Breast epithelium (tissue), 4 donors: ENCODE data around the gene BLNK. TPM values are rescaled to one million over a fixed set of nuclear protein-coding genes. Genes with fewer than 3 reads are reported as not detected.

Experiments
- DNase-seq, 2 donors: peaks; one replicate each; pipeline ENCODE4 v3.0.0-alpha.2; 2019; ENCODE audit warnings: low spot score in 2 of 2
- H3K27ac ChIP-seq, 2 donors: fragments of 200-600 bp; sonication (generic) in 1 of 2; one replicate each; pipeline ENCODE4 v1.5.1; 2016 to 2019; ENCODE audit warnings: mild to moderate bottlenecking in 1 of 2
- H3K27me3 ChIP-seq, 2 donors: fragments of 200-600 bp; sonication (generic) in 1 of 2; one replicate each; pipeline versions ENCODE4 v1.5.1 to v1.6.0; 2017 to 2019; ENCODE audit warnings: control low read depth in 1 of 2, mild to moderate bottlenecking in 1 of 2
- H3K36me3 ChIP-seq: fragments of 200-600 bp; one replicate; pipeline ENCODE4 v1.5.1; 2019
- H3K4me1 ChIP-seq, 2 donors: fragments of 200-600 bp; sonication (generic); one replicate each; pipeline ENCODE4 v1.5.1; 2016 to 2019; ENCODE audit warnings: control low read depth in 1 of 2
- H3K4me3 ChIP-seq, 3 donors: fragments of 200-600 bp; sonication (generic); 1 replicate in 2 of 3; 2 replicates in 1 of 3; pipeline ENCODE4 v1.5.1; 2016 to 2019; ENCODE audit warnings: mild to moderate bottlenecking in 3 of 3, moderate library complexity in 2 of 3
- H3K9me3 ChIP-seq, 2 donors: fragments of 200-600 bp; sonication (generic) in 1 of 2; one replicate each; pipeline ENCODE4 v1.5.1; 2016 to 2019; ENCODE audit warnings: control low read depth in 1 of 2
- POLR2A ChIP-seq: fragments of 450-650 bp; IDR thresholded peaks from one replicate; pipeline ENCODE4 v1.6.1; 2016; ENCODE audit warnings: antibody characterized with exemption, mild to moderate bottlenecking, moderate library complexity
- POLR2AphosphoS5 ChIP-seq, 3 donors: sonication (generic); formaldehyde crosslinking; IDR thresholded peaks; one replicate each; pipeline ENCODE4 v1.6.1; 2017; ENCODE audit warnings: antibody characterized with exemption in 3 of 3
- intact Hi-C: fragments of 100-400 bp; cut with DNase I; formaldehyde crosslinking; loops from one replicate; pipeline ENCODE4 v1.15.1; 2023; ENCODE audit warnings: low total_unique reads
- total RNA-seq, 3 donors: library from RNA; depleted of rRNA; stranded (reverse); fragments of >200 nt; gene quantifications; one replicate each; pipeline ENCODE4 v1.1.0, GENCODE V29; 2016
- TF ChIP-seq, protein P1 (sequence below), 3 donors: fragments of 450-650 bp; IDR thresholded peaks; one replicate each; pipeline ENCODE4 v1.5.1; 2016 to 2017; ENCODE audit warnings: antibody characterized with exemption in 3 of 3, mild to moderate bottlenecking in 3 of 3, moderate library complexity in 3 of 3

BLNK gene
- total RNA-seq, 3 donors from 2014 or later = 2.9 to 16.0 (median 13.4) TPM

- H3K27ac ChIP-seq = peak overlapping the region; percentile 59 to 64
- H3K4me3 ChIP-seq = no peak overlapping the region
- no peak for DNase-seq
- H3K36me3 ChIP-seq = no peaks in the 10 kb centered on the region
- TF ChIP-seq POLR2A = no peak
- TF ChIP-seq, protein P1, sequence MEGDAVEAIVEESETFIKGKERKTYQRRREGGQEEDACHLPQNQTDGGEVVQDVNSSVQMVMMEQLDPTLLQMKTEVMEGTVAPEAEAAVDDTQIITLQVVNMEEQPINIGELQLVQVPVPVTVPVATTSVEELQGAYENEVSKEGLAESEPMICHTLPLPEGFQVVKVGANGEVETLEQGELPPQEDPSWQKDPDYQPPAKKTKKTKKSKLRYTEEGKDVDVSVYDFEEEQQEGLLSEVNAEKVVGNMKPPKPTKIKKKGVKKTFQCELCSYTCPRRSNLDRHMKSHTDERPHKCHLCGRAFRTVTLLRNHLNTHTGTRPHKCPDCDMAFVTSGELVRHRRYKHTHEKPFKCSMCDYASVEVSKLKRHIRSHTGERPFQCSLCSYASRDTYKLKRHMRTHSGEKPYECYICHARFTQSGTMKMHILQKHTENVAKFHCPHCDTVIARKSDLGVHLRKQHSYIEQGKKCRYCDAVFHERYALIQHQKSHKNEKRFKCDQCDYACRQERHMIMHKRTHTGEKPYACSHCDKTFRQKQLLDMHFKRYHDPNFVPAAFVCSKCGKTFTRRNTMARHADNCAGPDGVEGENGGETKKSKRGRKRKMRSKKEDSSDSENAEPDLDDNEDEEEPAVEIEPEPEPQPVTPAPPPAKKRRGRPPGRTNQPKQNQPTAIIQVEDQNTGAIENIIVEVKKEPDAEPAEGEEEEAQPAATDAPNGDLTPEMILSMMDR (IDR thresholded peaks at IDR 0.05) = no peak
- no peak for TF ChIP-seq POLR2AphosphoS5 (IDR thresholded peaks at IDR 0.05)
- H3K9me3 ChIP-seq = no peaks in the 10 kb centered on the region
- H3K4me1 ChIP-seq = peaks cover 0 to 8% of the 10 kb centered on the region in 2 donors
- no peaks in the 10 kb centered on the region for H3K27me3 ChIP-seq
- intact Hi-C loops = no loop called here
Observed at GRCh38 chr10:96272316-96273280, 1.2 kb upstream of the BLNK start.

- Histone ChIP-seq H3K9me3 (no peaks in the 10 kb centered on the region), H3K36me3 (no peaks in the 10 kb centered on the region), H3K27ac (peak overlapping the region; percentile 59 to 77), H3K4me1 (peaks cover 0 to 8% of the 10 kb centered on the region in 2 donors), H3K4me3 (peak overlapping the region in 2 of 3 donors; percentile 33 to 50), H3K27me3 (no peaks in the 10 kb centered on the region)
- TF ChIP-seq POLR2AphosphoS5 (IDR thresholded peaks at IDR 0.05) = no peak
- intact Hi-C loops = no loop called here
- DNase-seq = no peak
Observed at GRCh38 chr10:96270571-96270970, 798 bp downstream of the BLNK start.

DNA sequence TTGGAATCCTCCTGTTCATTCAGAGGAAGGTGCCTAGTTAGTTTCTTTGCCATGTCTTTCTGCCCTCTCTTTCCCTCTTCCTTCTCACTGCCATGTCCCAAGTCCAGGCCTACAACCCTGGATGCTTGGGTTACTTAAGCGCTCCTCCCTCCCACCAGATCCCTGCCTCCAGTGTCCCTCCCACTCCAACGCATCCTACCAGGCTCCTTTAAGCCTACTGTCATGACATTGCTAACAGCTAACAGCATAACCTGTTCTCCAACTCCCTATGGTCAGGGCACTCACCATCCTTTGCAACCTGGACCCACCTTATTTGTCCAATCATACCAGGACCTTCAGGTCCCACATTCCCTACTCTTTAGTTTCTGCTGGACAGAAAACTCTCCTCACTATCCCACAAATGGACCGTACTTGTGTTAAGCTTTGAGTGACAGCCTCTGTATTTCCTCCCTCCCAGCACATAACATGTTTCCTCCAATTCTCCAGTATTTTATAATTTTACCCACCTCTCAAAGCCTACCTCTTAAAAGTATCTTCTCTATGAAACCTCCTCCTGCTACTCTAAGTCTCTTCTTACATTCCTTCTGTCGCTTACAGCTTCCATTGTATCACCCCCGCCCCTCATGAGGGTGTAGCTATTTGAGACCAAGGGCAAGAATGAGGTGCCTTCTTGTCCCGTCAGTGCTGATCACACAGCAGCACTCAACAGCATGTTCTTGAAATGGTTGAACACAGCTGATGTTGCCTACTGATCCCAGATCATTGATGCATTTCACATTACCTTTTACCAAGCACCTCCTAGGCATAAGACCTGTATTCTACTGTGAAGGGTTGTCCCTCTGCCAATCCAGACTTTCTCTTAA is 1.7 kb downstream of the BLNK start:
- H3K27ac ChIP-seq = no peak overlapping the region
- H3K4me3 ChIP-seq = peak overlapping the region in 2 of 3 donors; percentile 5 to 19
- intact Hi-C loops = no loop called here
- H3K9me3 ChIP-seq = no peaks in the 10 kb centered on the region
- H3K4me1 ChIP-seq = peaks cover 0 to 8% of the 10 kb centered on the region in 2 donors
- TF ChIP-seq, protein P1 (IDR thresholded peaks at IDR 0.05) = no peak
- TF ChIP-seq POLR2AphosphoS5 (IDR thresholded peaks at IDR 0.05) (no peak), POLR2A (no peak)
- no peaks in the 10 kb centered on the region for H3K36me3 ChIP-seq
- no peaks in the 10 kb centered on the region for H3K27me3 ChIP-seq
- DNase-seq = no peak

DNA sequence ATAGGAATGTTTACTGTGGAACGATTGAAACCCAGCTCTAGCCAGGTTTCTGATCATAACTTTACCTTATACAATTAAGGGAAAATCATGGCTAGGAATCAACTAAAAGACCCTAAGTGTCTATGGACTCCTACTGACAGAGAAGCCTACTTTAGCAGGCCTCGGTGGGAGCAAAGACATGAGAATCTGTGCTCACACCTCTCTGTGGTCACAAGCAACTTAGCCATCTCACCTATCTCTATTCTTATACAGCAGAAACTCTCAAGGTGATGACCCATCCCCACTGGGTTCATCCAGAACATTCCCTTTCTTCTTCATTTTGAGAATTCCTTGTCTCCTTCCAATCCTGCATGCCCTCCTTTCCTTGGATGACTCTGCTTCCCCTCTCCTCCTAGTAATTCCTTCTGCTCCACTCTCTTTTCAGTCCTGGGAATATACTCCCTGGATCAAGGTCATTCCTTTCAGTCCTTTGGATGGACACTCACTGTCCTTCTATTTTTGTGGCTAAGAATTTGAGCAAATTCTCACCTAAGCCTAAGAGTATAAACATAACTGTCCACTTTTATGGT is 2.9 kb downstream of the BLNK start:
- H3K4me3 ChIP-seq = no peak overlapping the region
- no peaks in the 10 kb centered on the region for H3K9me3 ChIP-seq
- no peaks in the 10 kb centered on the region for H3K36me3 ChIP-seq
- no peaks in the 10 kb centered on the region for H3K27me3 ChIP-seq
- TF ChIP-seq, protein P1 (IDR thresholded peaks at IDR 0.05) = no peak
- no peak for TF ChIP-seq POLR2AphosphoS5 (IDR thresholded peaks at IDR 0.05)
- TF ChIP-seq POLR2A = no peak
- H3K27ac ChIP-seq = no peak overlapping the region
- no peak for DNase-seq
- intact Hi-C loops = no loop called here
- H3K4me1 ChIP-seq = peaks cover 0 to 8% of the 10 kb centered on the region in 2 donors

DNA sequence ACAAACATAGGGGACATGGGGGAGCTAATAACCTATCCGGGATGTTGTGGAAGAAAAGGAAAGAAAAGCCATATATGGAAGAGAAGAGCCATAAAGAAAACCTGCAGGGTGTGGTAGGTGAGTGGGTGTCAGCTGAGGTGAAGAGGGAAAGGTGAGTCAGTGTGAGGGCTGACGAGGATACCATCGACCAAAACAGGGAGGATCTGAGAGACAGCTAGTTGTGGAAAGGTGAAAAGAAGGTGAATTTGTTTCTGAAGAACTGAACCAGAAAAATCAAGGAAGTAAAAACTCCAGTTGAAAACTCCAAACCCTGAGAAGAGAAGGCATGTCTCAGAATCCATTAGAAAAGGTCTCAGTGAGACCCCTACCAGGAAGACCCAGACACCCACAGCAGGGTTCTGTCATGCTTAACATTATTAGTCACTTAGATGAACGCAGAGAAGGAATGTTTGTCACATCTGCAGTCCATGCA is 4.1 kb downstream of the BLNK start:
- intact Hi-C loops = no loop called here
- H3K4me3 ChIP-seq = no peak overlapping the region
- no peaks in the 10 kb centered on the region for H3K27me3 ChIP-seq
- H3K36me3 ChIP-seq = no peaks in the 10 kb centered on the region
- peaks cover 0 to 6% of the 10 kb centered on the region in 2 donors for H3K4me1 ChIP-seq
- TF ChIP-seq POLR2AphosphoS5 (IDR thresholded peaks at IDR 0.05) (no peak), POLR2A (no peak)
- TF ChIP-seq, protein P1 (IDR thresholded peaks at IDR 0.05) = no peak
- DNase-seq = no peak
- no peaks in the 10 kb centered on the region for H3K9me3 ChIP-seq
- no peak overlapping the region for H3K27ac ChIP-seq
